Measurements from ENCODE around the gene SYK. TPM values are rescaled to one million over a fixed set of nuclear protein-coding genes. Genes with fewer than 3 reads are reported as not detected.
"Not testable (repeated sequence)": the region's sequence is repeated elsewhere in the genome, so short reads cannot be mapped to it uniquely, and the experiment has no call there.

Gene SYK
- total RNA-seq, 1 donor from 2014 or later, result 12.0 TPM

DNA sequence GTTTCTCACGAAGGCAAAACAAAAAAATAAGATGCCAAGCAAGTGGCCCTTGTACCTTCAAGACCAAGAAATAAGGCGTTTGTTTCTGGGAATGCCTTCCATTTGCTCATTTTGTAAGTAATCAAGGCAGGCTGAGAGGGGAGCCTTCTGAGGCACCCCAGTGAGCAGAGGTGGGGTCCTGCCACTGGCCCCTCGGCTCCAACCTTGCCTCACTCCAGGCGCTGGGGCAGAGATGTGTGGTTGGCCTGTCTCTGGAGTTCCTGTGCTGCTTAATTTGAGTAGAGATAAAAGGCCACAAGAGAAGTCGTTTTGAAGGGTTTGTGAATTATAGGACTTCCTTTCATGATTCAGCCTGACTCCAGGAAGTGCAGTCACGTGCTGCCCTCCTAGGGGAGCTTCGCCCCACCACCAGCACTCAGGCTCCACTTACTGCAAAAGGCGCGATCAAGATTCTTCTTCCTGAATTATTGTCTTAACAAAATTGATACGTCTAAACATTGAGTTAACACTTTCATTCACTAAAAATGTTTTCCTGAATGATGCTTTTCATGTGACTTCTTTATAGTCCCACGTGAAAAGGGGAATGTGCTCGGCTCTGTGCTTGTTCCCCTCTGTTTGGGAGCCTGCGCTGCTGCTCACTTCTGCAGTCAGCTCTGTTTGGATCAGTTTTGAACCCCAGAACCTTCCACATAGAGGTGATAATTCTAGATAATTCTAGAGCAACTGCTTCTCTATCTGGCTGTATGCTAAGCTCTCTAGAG, 13.7 kb downstream of the SYK start:
- Histone ChIP-seq H3K36me3 (no peaks in the 10 kb centered on the region), H3K4me3 (no peak overlapping the region), H3K27ac (no peak overlapping the region), H3K9me3 (no peaks in the 10 kb centered on the region), H3K27me3 (no peaks in the 10 kb centered on the region), H3K4me1 (peaks cover 2% of the 10 kb centered on the region)
- DNase-seq (ENCODE audit: extremely low spot score in 2 of 2), result no peak
- intact Hi-C loops (cut with DNase I), result no loop called here
- TF ChIP-seq POLR2AphosphoS5 (IDR thresholded peaks at IDR 0.05; ENCODE audit: insufficient read depth in 1 of 2, low read depth in 1 of 2), result no peak

DNA sequence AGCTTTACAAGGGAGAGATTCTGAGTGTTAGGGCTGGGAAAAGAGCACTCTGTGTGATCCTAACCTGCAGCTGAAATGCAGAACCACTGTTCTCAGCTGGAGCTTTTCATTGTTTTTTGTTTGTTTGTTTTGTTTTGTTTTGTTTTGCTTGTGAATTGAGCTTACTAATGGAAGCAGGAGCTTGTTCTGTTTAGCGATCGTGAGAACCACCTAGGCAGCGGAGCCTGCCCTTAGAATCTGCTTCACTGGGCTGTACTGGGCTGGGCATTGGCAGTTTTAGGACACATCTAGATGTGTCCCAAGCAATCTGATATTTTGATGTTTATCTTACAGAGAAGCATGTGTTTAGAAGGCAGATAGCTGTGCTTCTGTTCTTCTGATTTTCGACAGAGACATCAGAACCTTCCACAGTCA, 14.3 kb downstream of the SYK start:
- no peak overlapping the region for H3K27ac ChIP-seq
- no peaks in the 10 kb centered on the region for H3K27me3 ChIP-seq
- no peak for DNase-seq (ENCODE audit: extremely low spot score in 2 of 2)
- TF ChIP-seq, protein P1, sequence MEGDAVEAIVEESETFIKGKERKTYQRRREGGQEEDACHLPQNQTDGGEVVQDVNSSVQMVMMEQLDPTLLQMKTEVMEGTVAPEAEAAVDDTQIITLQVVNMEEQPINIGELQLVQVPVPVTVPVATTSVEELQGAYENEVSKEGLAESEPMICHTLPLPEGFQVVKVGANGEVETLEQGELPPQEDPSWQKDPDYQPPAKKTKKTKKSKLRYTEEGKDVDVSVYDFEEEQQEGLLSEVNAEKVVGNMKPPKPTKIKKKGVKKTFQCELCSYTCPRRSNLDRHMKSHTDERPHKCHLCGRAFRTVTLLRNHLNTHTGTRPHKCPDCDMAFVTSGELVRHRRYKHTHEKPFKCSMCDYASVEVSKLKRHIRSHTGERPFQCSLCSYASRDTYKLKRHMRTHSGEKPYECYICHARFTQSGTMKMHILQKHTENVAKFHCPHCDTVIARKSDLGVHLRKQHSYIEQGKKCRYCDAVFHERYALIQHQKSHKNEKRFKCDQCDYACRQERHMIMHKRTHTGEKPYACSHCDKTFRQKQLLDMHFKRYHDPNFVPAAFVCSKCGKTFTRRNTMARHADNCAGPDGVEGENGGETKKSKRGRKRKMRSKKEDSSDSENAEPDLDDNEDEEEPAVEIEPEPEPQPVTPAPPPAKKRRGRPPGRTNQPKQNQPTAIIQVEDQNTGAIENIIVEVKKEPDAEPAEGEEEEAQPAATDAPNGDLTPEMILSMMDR (IDR thresholded peaks at IDR 0.05), result no peak
- TF ChIP-seq POLR2A (IDR thresholded peaks at IDR 0.05) (no peak), POLR2AphosphoS5 (IDR thresholded peaks at IDR 0.05; ENCODE audit: insufficient read depth in 1 of 2, low read depth in 1 of 2) (no peak)
- no peaks in the 10 kb centered on the region for H3K4me1 ChIP-seq
- no peak overlapping the region for H3K4me3 ChIP-seq
- intact Hi-C loops (cut with DNase I), result no loop called here
- H3K36me3 ChIP-seq, result no peaks in the 10 kb centered on the region
- H3K9me3 ChIP-seq, result no peaks in the 10 kb centered on the region

DNA sequence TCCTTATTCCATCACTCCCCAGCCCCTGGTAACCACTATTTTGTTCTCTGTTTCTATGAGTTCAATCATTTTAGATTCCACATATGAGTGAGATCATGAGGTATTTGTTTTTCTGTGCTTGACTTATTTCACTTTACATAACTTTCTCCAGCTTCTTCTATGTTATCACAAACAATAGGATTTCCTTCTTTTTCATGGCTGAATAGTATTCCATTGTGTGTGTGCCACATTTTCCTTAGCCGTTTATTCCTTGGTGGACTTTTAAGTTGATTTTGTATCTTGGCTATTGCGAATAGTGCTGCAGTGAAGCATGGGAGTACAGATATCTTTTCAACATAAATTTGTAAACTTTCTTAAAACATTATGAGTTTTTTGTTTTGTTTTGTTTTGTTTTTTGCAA, 15.1 kb downstream of the SYK start:
- H3K9me3 ChIP-seq, result no peaks in the 10 kb centered on the region
- H3K27me3 ChIP-seq, result no peaks in the 10 kb centered on the region
- TF ChIP-seq, protein P1 (IDR thresholded peaks at IDR 0.05), result no peak
- TF ChIP-seq POLR2A (IDR thresholded peaks at IDR 0.05) (no peak), POLR2AphosphoS5 (IDR thresholded peaks at IDR 0.05; ENCODE audit: insufficient read depth in 1 of 2, low read depth in 1 of 2) (no peak)
- no peak overlapping the region for H3K4me3 ChIP-seq
- intact Hi-C loops (cut with DNase I), result no loop called here
- no peaks in the 10 kb centered on the region for H3K4me1 ChIP-seq
- no peak for DNase-seq (ENCODE audit: extremely low spot score in 2 of 2)
- H3K27ac ChIP-seq, result no peak overlapping the region
- no peaks in the 10 kb centered on the region for H3K36me3 ChIP-seq

DNA sequence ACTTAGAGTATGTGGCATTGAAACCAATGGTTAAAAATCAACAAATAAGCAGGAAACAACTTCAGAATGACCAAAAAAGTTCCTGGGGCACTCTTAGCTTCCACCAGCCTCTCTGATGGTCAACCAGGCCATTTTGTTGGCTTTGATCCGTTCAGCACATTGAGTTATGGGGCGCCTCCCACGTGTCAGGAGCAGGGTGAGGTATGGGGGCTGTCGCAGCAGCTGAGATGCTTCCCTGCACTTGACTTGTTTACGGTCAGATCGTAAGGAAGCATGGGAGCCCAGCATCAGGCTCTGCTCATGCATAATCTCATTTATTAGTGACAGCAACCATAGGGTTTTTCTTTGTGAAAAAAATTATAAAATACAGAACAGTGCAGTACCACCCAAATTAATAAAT, 16.7 kb downstream of the SYK start:
- no peaks in the 10 kb centered on the region for H3K9me3 ChIP-seq
- H3K4me3 ChIP-seq, result no peak overlapping the region
- H3K27me3 ChIP-seq, result no peaks in the 10 kb centered on the region
- intact Hi-C loops (cut with DNase I), result no loop called here
- H3K36me3 ChIP-seq, result peaks cover 0 to 6% of the 10 kb centered on the region in 2 donors
- H3K27ac ChIP-seq, result no peak overlapping the region
- H3K4me1 ChIP-seq, result no peaks in the 10 kb centered on the region
- no peak for DNase-seq (ENCODE audit: extremely low spot score in 2 of 2)
- TF ChIP-seq POLR2A (IDR thresholded peaks at IDR 0.05) (no peak), POLR2AphosphoS5 (IDR thresholded peaks at IDR 0.05; ENCODE audit: insufficient read depth in 1 of 2, low read depth in 1 of 2) (no peak)
- TF ChIP-seq, protein P1 (IDR thresholded peaks at IDR 0.05), result no peak

DNA sequence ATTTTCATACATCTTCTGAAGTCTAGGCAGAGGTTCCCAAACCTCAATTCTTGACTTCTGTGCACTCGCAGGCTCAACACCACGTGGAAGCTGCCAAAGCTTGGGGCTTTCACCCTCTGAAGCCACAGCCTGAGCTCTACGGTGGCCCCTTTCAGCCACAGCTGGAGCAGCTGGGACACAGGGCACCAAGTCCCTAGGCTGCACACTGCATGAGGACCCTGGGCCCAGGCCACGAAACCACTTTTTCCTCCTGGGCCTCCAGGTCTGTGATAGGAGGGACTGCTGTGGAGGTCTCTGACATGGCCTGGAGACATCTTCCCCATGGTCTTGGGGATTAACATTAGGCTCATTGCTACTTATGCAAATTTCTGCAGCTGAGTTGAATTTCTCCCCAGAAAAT, 18.8 kb downstream of the SYK start:
- H3K4me3 ChIP-seq; H3K9me3 ChIP-seq; H3K27me3 ChIP-seq; intact Hi-C loops (cut with DNase I); H3K36me3 ChIP-seq; H3K4me1 ChIP-seq; DNase-seq (ENCODE audit: extremely low spot score in 2 of 2); H3K27ac ChIP-seq: not testable (repeated sequence)

DNA sequence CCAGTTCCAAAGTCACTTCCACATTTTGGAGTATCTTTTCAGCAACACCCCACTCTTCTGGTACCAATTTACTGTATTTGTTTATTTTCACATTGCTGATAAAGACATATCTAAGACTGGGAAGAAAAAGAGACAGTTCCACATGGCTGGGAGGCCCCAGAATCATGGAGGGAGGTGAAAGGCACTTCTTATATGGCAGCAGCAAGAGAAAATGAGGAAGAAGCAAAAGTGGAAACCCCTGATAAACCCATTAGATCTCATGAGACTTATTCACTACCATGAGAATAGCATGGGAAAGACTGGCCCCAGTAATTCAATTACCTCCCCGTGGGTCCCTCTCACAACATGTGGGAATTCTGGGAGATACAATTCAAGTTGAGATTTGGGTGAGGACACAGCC, 19.6 kb downstream of the SYK start:
- H3K4me3 ChIP-seq; H3K27me3 ChIP-seq; intact Hi-C loops (cut with DNase I); H3K27ac ChIP-seq; H3K36me3 ChIP-seq; DNase-seq (ENCODE audit: extremely low spot score in 2 of 2); H3K4me1 ChIP-seq; H3K9me3 ChIP-seq: not testable (repeated sequence)

Data from vagina (tissue), 2 donors.